H9 (cell line): ENCODE measurements around the gene SORCS2. TPM values are rescaled to one million over a fixed set of nuclear protein-coding genes. Genes with fewer than 3 reads are reported as not detected.

ENCODE experiments used
- DNase-seq: peaks from one replicate; pipeline ENCODE4 v3.0.0-alpha.2; 2017
- H2AFZ ChIP-seq: one replicate; pipeline ENCODE4 v1.6.1; 2013; ENCODE audit warnings: mild to moderate bottlenecking, low read length, control low read depth, moderate library complexity
- H2AK5ac ChIP-seq: 2 replicates; pipeline ENCODE4 v1.6.1; 2013; ENCODE audit warnings: low read length, control low read depth, mixed read lengths; ENCODE audit not compliant: insufficient read length
- H2BK120ac ChIP-seq: one replicate; pipeline ENCODE4 v1.6.1; 2013; ENCODE audit warnings: low read depth, mild to moderate bottlenecking, low read length, control low read depth, inconsistent platforms; ENCODE audit not compliant: poor library complexity, severe bottlenecking
- H2BK12ac ChIP-seq: 2 replicates; pipeline ENCODE4 v1.6.1; 2013; ENCODE audit warnings: low read length, control low read depth, mixed read lengths, low read depth; ENCODE audit not compliant: insufficient read length
- H2BK15ac ChIP-seq: 2 replicates; pipeline ENCODE4 v1.6.1; 2013; ENCODE audit warnings: low read depth, low read length, control low read depth
- H2BK20ac ChIP-seq: one replicate; pipeline ENCODE4 v1.6.1; 2013; ENCODE audit warnings: low read depth, mild to moderate bottlenecking, low read length, control low read depth, inconsistent platforms; ENCODE audit not compliant: poor library complexity, severe bottlenecking
- H2BK5ac ChIP-seq: 2 replicates; pipeline ENCODE4 v1.6.1; 2013; ENCODE audit warnings: low read length, control low read depth, mixed read lengths; ENCODE audit not compliant: insufficient read length
- H3K14ac ChIP-seq: 2 replicates; pipeline ENCODE4 v1.6.1; 2013; ENCODE audit warnings: low read length, control low read depth; ENCODE audit not compliant: insufficient read depth
- H3K18ac ChIP-seq: 2 replicates; pipeline ENCODE4 v1.6.1; 2013; ENCODE audit warnings: low read depth, mild to moderate bottlenecking, mixed read lengths, low read length, control low read depth; ENCODE audit not compliant: insufficient read length
- H3K23ac ChIP-seq: 2 replicates; pipeline ENCODE4 v1.6.1; 2013; ENCODE audit warnings: low read length, control low read depth, mixed read lengths, low read depth; ENCODE audit not compliant: insufficient read length
- H3K23me2 ChIP-seq: 2 replicates; pipeline ENCODE4 v1.6.1; 2013; ENCODE audit warnings: low read depth, mild to moderate bottlenecking, mixed read lengths, low read length, control low read depth; ENCODE audit not compliant: insufficient read length, poor library complexity, severe bottlenecking
- H3K27ac ChIP-seq: 2 replicates; pipeline ENCODE4 v1.5.1; 2013; ENCODE audit warnings: low read length, control low read depth, mixed read lengths, low read depth; ENCODE audit not compliant: insufficient read length
- H3K27me3 ChIP-seq: 2 replicates; pipeline ENCODE4 v1.6.1; 2013; ENCODE audit warnings: low read length, control low read depth, inconsistent platforms; ENCODE audit not compliant: insufficient read depth
- H3K4ac ChIP-seq: 2 replicates; pipeline ENCODE4 v1.6.1; 2013; ENCODE audit warnings: low read depth, mild to moderate bottlenecking, control low read depth, inconsistent platforms, low read length, moderate library complexity
- H3K4me1 ChIP-seq: 2 replicates; pipeline ENCODE4 v1.6.1; 2013; ENCODE audit warnings: low read length, control low read depth, inconsistent platforms; ENCODE audit not compliant: insufficient read depth
- H3K4me2 ChIP-seq: 2 replicates; pipeline ENCODE4 v1.6.1; 2013; ENCODE audit warnings: low read length, control low read depth, mixed read lengths; ENCODE audit not compliant: insufficient read length, insufficient read depth
- H3K56ac ChIP-seq: 2 replicates; pipeline ENCODE4 v1.6.1; 2013; ENCODE audit warnings: low read depth, mild to moderate bottlenecking, mixed read lengths, low read length, control low read depth; ENCODE audit not compliant: insufficient read length
- H3K79me1 ChIP-seq: 2 replicates; pipeline ENCODE4 v1.6.1; 2013; ENCODE audit warnings: low read depth, mild to moderate bottlenecking, moderate library complexity, low read length, control low read depth, inconsistent platforms; ENCODE audit not compliant: insufficient read depth, poor library complexity, severe bottlenecking
- H3K79me2 ChIP-seq: 2 replicates; pipeline ENCODE4 v1.6.1; 2013; ENCODE audit warnings: low read length, control low read depth, inconsistent platforms; ENCODE audit not compliant: insufficient read depth
- H3K9ac ChIP-seq: 2 replicates; pipeline ENCODE4 v1.6.1; 2013; ENCODE audit warnings: low read length, control low read depth, mixed read lengths; ENCODE audit not compliant: insufficient read length; ENCODE audit errors: extremely low read depth
- H3K9me3 ChIP-seq: one replicate; pipeline ENCODE4 v1.6.1; 2013; ENCODE audit warnings: low read depth, low read length, inconsistent platforms; ENCODE audit not compliant: control insufficient read depth
- H3T11ph ChIP-seq: one replicate; pipeline ENCODE4 v1.6.1; 2013; ENCODE audit warnings: mild to moderate bottlenecking, low read length, control low read depth, inconsistent platforms
- H4K20me1 ChIP-seq: one replicate; pipeline ENCODE4 v1.6.1; 2013; ENCODE audit not compliant: control insufficient read depth, insufficient read length, insufficient read depth
- H4K5ac ChIP-seq: 2 replicates; pipeline ENCODE4 v1.6.1; 2013; ENCODE audit warnings: low read depth, mild to moderate bottlenecking, mixed read lengths, low read length, control low read depth; ENCODE audit not compliant: insufficient read length
- H4K8ac ChIP-seq: replicated peaks from 2 replicates; pipeline ENCODE4 v1.6.1; 2013; ENCODE audit warnings: low read length, control low read depth, mixed read lengths, low read depth; ENCODE audit not compliant: insufficient read length
- H4K91ac ChIP-seq: 2 replicates; pipeline ENCODE4 v1.6.1; 2013; ENCODE audit warnings: low read depth, mild to moderate bottlenecking, moderate library complexity, mixed read lengths, low read length, control low read depth; ENCODE audit not compliant: insufficient read length
- H3K27ac Mint-ChIP-seq, 3 experiments: 2 replicates in 2 of 3; 3 replicates in 1 of 3; pipeline ENCODE4 v1.8.0; 2020 to 2021; ENCODE audit warnings: mixed read lengths in 3 of 3, mild to moderate bottlenecking in 1 of 3, moderate library complexity in 1 of 3
- H3K27me3 Mint-ChIP-seq: 2 replicates; pipeline ENCODE4 v1.8.0; 2021; ENCODE audit warnings: low read depth, mild to moderate bottlenecking, moderate library complexity, mixed read lengths
- H3K36me3 Mint-ChIP-seq, 3 experiments: 2 replicates in 2 of 3; 3 replicates in 1 of 3; pipeline ENCODE4 v1.8.0; 2020 to 2021; ENCODE audit warnings: low read depth in 3 of 3, mixed read lengths in 3 of 3; ENCODE audit not compliant: insufficient read depth in 1 of 3
- H3K4me1 Mint-ChIP-seq, 2 experiments: 2 replicates each; pipeline ENCODE4 v1.8.0; 2020; ENCODE audit warnings: mixed read lengths in 2 of 2
- H3K4me3 Mint-ChIP-seq, 2 experiments: 2 replicates in 1 of 2; 3 replicates in 1 of 2; pipeline ENCODE4 v1.8.0; 2020 to 2021; ENCODE audit warnings: mild to moderate bottlenecking in 2 of 2, mixed read lengths in 2 of 2, moderate library complexity in 1 of 2
- H3K9me3 Mint-ChIP-seq, 2 experiments: 2 replicates in 1 of 2; 3 replicates in 1 of 2; pipeline ENCODE4 v1.8.0; 2020; ENCODE audit warnings: mild to moderate bottlenecking in 2 of 2, mixed read lengths in 2 of 2, moderate library complexity in 1 of 2
- WGBS: extraction: QIAGEN DNeasy Blood & Tissue Kit; methylation state at CpG from one replicate; pipeline ENCODE4 v1.1.7; 2013; ENCODE audit warnings: missing lambda C conversion rate, low lambda C conversion rate, mixed read lengths; ENCODE audit not compliant: insufficient read length; ENCODE audit errors: extremely low coverage; 5-methylcytosine and 5-hydroxymethylcytosine counted together
- total RNA-seq: library from RNA; stranded (reverse); gene quantifications from 2 replicates; pipeline ENCODE4 v1.2.1, GENCODE V29; 2021
- TF ChIP-seq, protein P1 (sequence below): fragments of 200-600 bp; sonication (generic); conservative IDR thresholded peaks from 3 replicates; pipeline ENCODE4 v1.8.0; 2021; ENCODE audit warnings: antibody characterized with exemption, mild to moderate bottlenecking

Gene SORCS2
- total RNA-seq, 1 experiment from 2014 or later: 0.57 TPM

DNA sequence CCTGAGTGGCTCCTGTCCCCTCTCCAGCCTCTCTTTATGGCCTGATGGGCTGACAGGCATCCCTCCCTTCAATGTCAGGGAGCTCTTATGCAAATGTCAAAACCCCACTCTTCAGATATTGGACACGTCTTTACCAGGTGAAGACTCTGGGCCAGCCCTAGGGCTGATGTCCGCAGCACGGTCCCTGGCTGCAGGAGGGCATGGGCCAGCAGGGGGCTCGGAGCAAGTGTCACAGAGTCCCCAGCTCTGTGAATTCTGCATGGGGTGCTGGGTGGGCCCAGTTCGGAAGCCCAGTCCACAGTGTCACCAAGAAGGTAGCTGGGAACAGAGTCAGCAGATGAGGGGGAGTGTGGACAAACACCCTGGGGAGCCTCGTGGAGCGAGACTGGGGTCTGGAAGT, 282.0 kb downstream of the SORCS2 start:
- Histone ChIP-seq H3K79me2 (no peaks in the 10 kb centered on the region), H3K4me1 (no peaks in the 10 kb centered on the region), H2AK5ac (no peak overlapping the region), H4K5ac (no peak overlapping the region), H2BK15ac (no peak overlapping the region), H3T11ph (no peak overlapping the region), H3K4ac (no peak overlapping the region), H4K8ac (no peak overlapping the region), H4K91ac (no peak overlapping the region), H3K27me3 (no peaks in the 10 kb centered on the region), H3K14ac (no peak overlapping the region), H4K20me1 (no peaks in the 10 kb centered on the region), H3K56ac (no peak overlapping the region), H3K79me1 (no peaks in the 10 kb centered on the region), H2AFZ (no peak overlapping the region), H2BK120ac (no peak overlapping the region), H2BK20ac (no peak overlapping the region), H3K9me3 (no peaks in the 10 kb centered on the region), H3K23me2 (no peaks in the 10 kb centered on the region), H3K27ac (no peak overlapping the region), H3K18ac (no peak overlapping the region), H3K4me2 (no peak overlapping the region), H3K23ac (no peak overlapping the region), H3K9ac (no peak overlapping the region), H2BK5ac (no peak overlapping the region), H2BK12ac (no peak overlapping the region)
- Mint-ChIP-seq H3K4me3 (no peak overlapping the region), H3K9me3 (no peaks in the 10 kb centered on the region), H3K27me3 (peaks cover 8% of the 10 kb centered on the region), H3K4me1 (peaks cover 13 to 16% of the 10 kb centered on the region in 2 experiments), H3K36me3 (no peaks in the 10 kb centered on the region), H3K27ac (no peak overlapping the region)
- WGBS: no CpG with 5 or more reads among the region's 7 CpGs
- DNase-seq: no peak
- TF ChIP-seq, protein P1, sequence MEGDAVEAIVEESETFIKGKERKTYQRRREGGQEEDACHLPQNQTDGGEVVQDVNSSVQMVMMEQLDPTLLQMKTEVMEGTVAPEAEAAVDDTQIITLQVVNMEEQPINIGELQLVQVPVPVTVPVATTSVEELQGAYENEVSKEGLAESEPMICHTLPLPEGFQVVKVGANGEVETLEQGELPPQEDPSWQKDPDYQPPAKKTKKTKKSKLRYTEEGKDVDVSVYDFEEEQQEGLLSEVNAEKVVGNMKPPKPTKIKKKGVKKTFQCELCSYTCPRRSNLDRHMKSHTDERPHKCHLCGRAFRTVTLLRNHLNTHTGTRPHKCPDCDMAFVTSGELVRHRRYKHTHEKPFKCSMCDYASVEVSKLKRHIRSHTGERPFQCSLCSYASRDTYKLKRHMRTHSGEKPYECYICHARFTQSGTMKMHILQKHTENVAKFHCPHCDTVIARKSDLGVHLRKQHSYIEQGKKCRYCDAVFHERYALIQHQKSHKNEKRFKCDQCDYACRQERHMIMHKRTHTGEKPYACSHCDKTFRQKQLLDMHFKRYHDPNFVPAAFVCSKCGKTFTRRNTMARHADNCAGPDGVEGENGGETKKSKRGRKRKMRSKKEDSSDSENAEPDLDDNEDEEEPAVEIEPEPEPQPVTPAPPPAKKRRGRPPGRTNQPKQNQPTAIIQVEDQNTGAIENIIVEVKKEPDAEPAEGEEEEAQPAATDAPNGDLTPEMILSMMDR: no peak
